ENCODE results near the gene ATPAF1.

ATPAF1 gene

GRCh38 chr1:46646844-46647243 is 21.3 kb downstream of the ATPAF1 start:
- FAIRE-seq, result no peak

DNA sequence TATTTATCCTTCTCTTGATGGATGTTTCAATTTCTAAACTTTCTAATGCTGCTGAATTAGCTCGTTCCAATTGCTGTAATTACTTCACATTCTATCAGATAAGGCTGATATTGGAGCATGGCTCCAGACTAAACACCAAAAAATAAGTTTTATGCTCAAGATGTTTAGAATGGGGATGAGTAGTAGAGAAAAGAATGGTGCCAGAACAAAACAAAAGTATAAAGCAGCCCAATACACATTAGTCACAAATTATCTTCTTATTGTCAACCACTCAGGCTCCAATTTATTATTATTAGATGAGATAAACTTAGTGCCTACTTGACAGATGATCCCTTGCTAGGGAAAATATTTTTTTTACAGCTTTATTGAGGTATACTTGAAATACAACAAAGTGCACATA is 21.8 kb downstream of the ATPAF1 start:
- FAIRE-seq, result no peak

DNA sequence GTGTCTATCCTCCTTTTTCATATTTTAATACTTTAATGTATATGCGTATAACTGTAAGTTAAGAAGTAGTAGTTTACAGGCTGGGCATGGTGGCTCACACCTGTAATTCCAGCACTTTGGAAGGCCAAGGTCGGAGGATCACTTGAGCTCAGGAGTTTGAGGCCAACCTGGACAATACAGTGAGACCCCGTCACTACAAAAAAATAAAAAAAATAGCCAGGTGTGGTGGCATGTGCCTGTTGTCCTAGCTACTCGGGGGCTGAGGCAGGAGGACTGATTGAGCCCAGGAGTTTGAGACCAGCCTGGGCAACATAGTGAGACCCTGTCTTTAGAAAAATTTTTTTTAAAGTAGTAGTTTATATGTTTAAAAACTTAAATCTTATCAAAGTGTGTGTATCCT is 22.3 kb downstream of the ATPAF1 start:
- no peak for FAIRE-seq

DNA sequence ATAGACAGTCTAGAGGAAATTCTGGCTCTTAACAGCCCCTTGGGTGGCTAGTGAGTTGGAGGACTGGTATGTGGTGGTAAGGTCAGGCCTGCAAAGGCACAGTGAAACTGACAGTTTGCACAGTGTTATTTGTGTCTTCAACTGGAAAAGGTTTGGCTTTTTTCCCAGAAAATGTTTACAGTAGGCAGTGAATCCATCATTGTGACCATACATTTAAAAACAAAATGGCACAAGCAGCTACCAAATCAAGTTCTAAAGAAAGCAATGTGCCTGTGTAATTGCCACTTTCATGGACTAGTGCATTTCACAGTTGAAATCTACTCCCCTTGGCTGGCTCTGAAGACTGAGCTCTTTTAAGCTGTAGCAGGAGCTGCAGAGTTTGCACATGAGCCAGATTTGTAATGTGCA is 24.8 kb downstream of the ATPAF1 start:
- no peak for FAIRE-seq

GRCh38 chr1:46642115-46642680 is 26.0 kb downstream of the ATPAF1 start:
- no peak for FAIRE-seq

- no peak for FAIRE-seq
Observed at GRCh38 chr1:46639547-46639946, 28.6 kb downstream of the ATPAF1 start.

GRCh38 chr1:46638921-46639320 is 29.2 kb downstream of the ATPAF1 start:
- no peak for FAIRE-seq

- no peak for FAIRE-seq
Observed at GRCh38 chr1:46637444-46638083, 30.6 kb downstream of the ATPAF1 start.

- no peak for FAIRE-seq
Observed at GRCh38 chr1:46635205-46635604, 33.0 kb downstream of the ATPAF1 start.

GRCh38 chr1:46630719-46631118 is 37.4 kb downstream of the ATPAF1 start:
- FAIRE-seq, result no peak

DNA sequence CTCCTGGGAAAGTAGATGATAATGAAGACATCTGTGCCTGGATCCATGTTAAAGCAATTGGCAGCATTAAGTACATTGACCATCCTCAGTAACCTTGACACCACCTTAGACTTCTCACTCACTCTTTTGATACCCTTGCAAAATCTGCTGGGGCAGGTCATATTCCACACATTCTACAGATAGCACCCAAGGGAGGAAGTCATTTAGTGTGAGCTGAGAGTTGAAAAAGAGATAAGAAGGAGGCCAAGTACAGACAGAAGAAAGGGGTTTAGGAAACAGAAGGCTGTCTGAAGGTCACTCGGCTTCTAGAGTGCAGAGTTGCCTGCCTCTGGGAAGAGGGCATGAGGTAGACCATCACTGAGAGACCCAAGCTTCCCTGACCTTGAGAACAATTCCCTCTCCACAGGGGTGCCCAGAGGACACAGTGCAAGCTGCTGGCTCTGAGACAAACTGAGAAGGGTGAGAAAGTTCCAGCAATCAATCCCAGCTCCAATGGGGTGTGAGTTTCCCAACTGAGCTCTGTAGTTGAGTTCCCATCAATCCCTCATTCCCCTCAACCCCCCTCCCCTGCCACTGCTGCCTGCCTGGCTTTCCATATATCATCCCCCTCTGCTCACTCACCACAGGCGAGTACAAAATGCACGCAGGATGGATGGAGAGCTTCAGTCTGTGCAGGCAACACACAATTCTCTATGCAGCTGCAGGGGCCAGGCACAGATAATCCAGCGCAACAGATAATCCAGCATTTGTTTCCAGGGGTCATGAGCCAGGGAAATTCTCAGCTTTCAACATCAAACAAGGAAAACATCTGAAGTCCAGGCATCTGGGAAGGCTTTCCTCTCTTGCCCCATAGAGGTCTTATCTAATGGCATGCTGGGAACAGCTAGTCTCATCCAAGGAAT is 44.2 kb downstream of the ATPAF1 start:
- FAIRE-seq, result no peak

DNA sequence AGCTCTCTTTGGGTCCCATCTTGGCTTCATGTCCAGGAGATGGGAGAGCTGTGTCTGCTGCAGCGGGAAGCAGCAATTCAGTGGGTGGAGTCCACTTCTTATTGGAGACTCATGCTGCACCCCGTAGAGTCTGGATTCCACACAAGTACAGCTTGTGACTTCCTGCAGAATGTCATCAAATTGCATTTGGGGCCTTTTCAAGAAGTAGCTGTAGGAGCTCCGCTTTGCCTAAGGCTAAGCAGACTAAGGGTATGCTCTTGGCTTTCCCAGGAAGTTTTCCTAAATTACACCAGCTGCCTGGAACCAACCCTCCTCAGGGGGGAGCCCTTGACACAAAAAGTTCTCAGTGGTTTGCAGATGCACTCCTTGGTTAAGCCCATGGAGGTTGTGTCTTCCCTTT is 45.8 kb downstream of the ATPAF1 start:
- no peak for FAIRE-seq

DNA sequence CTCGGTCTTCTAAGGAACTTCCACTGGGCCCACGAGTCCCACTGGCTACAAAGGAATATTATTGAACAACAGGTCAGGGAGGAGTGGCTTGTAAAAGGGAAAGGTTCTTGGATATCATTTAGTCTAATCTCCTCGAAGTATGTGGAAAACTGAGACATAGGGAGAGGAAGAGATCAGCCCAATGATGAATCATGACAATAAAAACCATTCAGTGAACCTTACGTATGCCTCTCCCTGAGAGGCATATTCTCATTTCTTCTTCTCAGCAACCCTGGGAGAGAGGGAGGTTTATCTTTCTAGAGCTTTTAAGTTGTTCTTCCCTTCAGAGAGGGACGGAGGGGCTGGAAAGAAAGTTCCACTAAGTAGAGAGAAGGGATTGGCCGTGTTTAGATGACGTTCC is 46.2 kb downstream of the ATPAF1 start:
- no peak for FAIRE-seq

- FAIRE-seq, result no peak
Observed at GRCh38 chr1:46619656-46620258, 48.4 kb downstream of the ATPAF1 start.

DNA sequence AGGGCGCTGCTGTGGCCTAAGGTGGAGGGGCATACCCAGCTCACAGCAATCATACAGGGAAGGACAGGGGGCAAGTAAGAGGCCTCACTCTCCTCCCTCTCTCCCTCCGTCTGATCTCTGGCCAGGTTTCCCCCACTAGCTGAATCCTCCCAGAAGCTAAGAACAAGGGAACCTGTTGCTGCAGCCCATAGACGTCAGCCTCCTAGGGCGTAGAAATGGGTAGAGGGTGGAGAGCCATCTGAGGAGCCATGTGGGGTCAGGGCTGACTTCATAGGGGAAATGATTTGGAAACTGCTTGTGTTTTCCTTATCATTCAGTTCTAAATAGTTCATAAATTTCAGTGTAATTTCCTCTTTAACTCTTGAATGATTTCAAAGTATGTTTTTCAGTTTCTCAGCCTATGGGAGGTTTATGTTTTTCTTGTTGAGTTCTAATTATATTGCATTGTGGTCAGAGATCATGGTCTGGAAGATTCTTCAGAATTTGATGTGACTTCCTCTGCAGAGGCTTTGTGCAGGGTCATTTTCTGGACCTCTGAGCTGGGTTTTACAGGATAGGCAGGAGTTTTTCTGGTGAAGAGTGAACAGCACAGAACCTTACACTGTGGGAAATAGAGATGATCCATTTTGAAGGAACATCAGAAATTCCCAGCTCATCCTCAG is 49.3 kb downstream of the ATPAF1 start:
- FAIRE-seq, result no peak

GRCh38 chr1:46617833-46618232 is 50.3 kb downstream of the ATPAF1 start:
- no peak for FAIRE-seq

- no peak for FAIRE-seq
Observed at GRCh38 chr1:46617108-46617800, 50.9 kb downstream of the ATPAF1 start.

DNA sequence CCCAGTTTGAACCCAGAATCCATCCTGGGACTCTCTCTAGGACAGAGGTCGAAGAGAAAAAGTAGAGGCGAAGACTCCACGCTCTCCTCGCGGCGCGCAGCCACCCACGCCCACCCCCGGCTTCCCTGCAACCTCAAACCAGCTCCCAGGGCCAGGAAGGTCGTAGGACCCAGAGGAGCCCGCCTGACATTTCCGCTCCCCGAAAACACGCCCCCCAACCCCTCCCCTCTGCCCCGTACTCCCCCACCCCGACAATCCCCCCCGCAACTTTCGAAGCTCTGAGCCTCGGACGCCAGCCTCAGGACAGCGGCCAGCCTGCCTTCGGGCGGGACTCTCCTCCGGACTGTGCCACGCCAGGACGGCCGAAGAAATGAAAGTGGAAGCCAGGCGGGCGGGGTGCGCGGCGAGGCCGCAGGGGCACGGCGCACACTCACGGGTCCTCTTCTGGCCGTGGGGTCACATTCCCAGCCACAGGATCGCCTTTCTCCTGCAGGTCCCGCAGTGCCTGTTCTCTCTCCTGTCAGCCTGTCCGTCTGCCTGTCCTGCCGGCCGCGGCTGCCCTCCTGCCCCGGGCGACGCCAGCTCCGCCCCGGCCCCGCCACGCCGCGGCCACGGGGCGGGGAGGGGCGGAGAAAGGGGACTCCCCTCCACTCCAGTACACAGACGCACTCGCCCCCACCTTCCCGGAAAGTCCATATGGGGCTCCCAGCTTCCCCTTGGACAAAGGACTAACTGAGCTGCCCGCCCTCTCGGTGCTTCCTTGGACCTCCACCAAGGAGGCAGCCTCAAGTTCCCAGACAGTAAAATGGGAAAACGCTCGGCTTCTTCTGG is 51.7 kb downstream of the ATPAF1 start, which contains the start of gene MOB3C:
TSS of gene MOB3C (minus strand) at position 535 of the 831 bp plus-strand sequence. CDS start 3,490 bp downstream, outside the sequence.
- no peak for FAIRE-seq

- FAIRE-seq, result no peak
Observed at GRCh38 chr1:46615735-46616134, 52.4 kb downstream of the ATPAF1 start.

GRCh38 chr1:46615088-46615487 is 53.1 kb downstream of the ATPAF1 start:
- FAIRE-seq, result no peak

DNA sequence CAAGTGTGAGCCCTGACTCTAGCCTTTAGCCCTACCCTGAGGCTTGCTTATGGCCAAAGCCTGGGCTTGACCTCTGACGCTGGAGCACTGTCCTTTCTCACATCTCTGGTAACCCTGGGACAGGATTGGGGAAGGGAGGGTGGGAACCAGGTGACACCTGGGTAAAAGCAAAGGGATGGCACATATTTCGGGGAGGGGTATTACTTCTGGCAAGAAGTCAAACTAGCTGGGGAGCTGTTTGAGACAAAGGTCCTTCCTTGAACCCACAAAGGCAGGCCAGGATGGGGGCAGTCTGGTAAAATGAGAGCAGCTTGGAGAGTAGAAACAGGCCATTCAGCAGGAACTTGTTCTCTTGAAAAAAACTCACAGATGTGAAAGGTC is 53.6 kb downstream of the ATPAF1 start:
- FAIRE-seq, result no peak

Measured in TTC549 (cell line).